HepG2 (cell line): ENCODE data around the gene PARN. TPM values are rescaled to one million over a fixed set of nuclear protein-coding genes. Genes with fewer than 3 reads are reported as not detected.
A peak's percentile ranks its signal among the peaks of the same experiment; 100 is the strongest.

Experiments
- ARNT2 ChIP-seq: sonication (generic); formaldehyde crosslinking; IDR thresholded peaks from 2 replicates; pipeline ENCODE4 v1.8.0; 2022; ENCODE audit warnings: mild to moderate bottlenecking, low read depth, missing genetic modification reagents, moderate library complexity
- ERF ChIP-seq: IDR thresholded peaks from 2 replicates; pipeline ENCODE4 v1.6.1; 2018; ENCODE audit warnings: missing biosample characterization, missing genetic modification reagents
- HNRNPH1 ChIP-seq: fragments of 200-400 bp; formaldehyde crosslinking; optimal IDR thresholded peaks from 2 replicates; pipeline ENCODE3; 2017; ENCODE audit warnings: mild to moderate bottlenecking, low read depth, low read length
- ISX ChIP-seq: sonication (generic); formaldehyde crosslinking; conservative IDR thresholded peaks from 2 replicates; pipeline ENCODE4 v1.5.0; 2020; ENCODE audit warnings: missing genetic modification reagents
- MAX ChIP-seq: IDR thresholded peaks from 2 replicates; pipeline ENCODE4 v1.6.1; 2012; ENCODE audit warnings: inconsistent platforms
- MEIS2 ChIP-seq: sonication (generic); formaldehyde crosslinking; IDR thresholded peaks from 2 replicates; pipeline ENCODE4 v1.9.0; 2021; ENCODE audit warnings: mild to moderate bottlenecking, missing genetic modification reagents
- PITX1 ChIP-seq: sonication (generic); formaldehyde crosslinking; IDR thresholded peaks from 2 replicates; pipeline ENCODE4 v1.5.1; 2020; ENCODE audit warnings: mild to moderate bottlenecking, missing genetic modification reagents
- ZBTB38 ChIP-seq: sonication (generic); formaldehyde crosslinking; IDR thresholded peaks from 2 replicates; pipeline ENCODE4 v1.5.1; 2020; ENCODE audit warnings: mild to moderate bottlenecking, missing genetic modification reagents
- ZBTB42 ChIP-seq: sonication (generic); formaldehyde crosslinking; IDR thresholded peaks from 2 replicates; pipeline ENCODE4 v1.5.0; 2020; ENCODE audit warnings: mild to moderate bottlenecking, missing genetic modification reagents
- ZNF101 ChIP-seq: sonication (generic); formaldehyde crosslinking; IDR thresholded peaks from 2 replicates; pipeline ENCODE4 v1.4.0; 2020; ENCODE audit warnings: mild to moderate bottlenecking, low read depth, missing genetic modification reagents, borderline replicate concordance
- ZNF331 ChIP-seq: sonication (generic); formaldehyde crosslinking; IDR thresholded peaks from 2 replicates; pipeline ENCODE4 v1.4.0; 2020; ENCODE audit warnings: missing genetic modification reagents
- ZNF367 ChIP-seq: sonication (generic); formaldehyde crosslinking; IDR thresholded peaks from 2 replicates; pipeline ENCODE4 v1.4.0; 2020; ENCODE audit warnings: missing genetic modification reagents, borderline replicate concordance
- ZNF800 ChIP-seq: sonication (generic); formaldehyde crosslinking; IDR thresholded peaks from 2 replicates; pipeline ENCODE4 v1.4.0; 2020; ENCODE audit warnings: missing genetic modification reagents
- polyA plus RNA-seq, 8 experiments: library from polyadenylated mRNA; depleted of rRNA in 3 of 8; stranded (reverse) in 7 of 8; unstranded in 1 of 8; fragments of >200 nt; fragmentation: Illumina TruSeq in 4 of 8; extraction: Trizol in 4 of 8; gene quantifications; 2 replicates each; pipeline versions ENCODE4 v1.2.1 to v1.2.3, GENCODE V29; 2011 to 2016; ENCODE audit warnings: low read depth in 4 of 8, missing spikeins in 1 of 8, mixed read lengths in 1 of 8; ENCODE audit not compliant: insufficient read depth in 1 of 8
- total RNA-seq, 5 experiments: library from RNA; depleted of rRNA; stranded (reverse); fragments of >200 nt; fragmentation: Illumina TruSeq; extraction: Trizol; gene quantifications; 2 replicates each; pipeline ENCODE4 v1.2.3, GENCODE V29; 2016; ENCODE audit warnings: low read depth in 1 of 5
- TF ChIP-seq, protein P1 (sequence below): IDR thresholded peaks from 2 replicates; pipeline ENCODE4 v1.6.1; 2016
- TF ChIP-seq, protein P2 (sequence below): sonication (generic); formaldehyde crosslinking; IDR thresholded peaks from 2 replicates; pipeline ENCODE4 v1.5.1; 2020; ENCODE audit warnings: mild to moderate bottlenecking, moderate library complexity, missing genetic modification reagents
- TF ChIP-seq, protein P3 (sequence below): IDR thresholded peaks from 2 replicates; pipeline ENCODE4 v1.6.1; 2016; ENCODE audit warnings: mild to moderate bottlenecking
- TF ChIP-seq, protein P4 (sequence below), 2 experiments: sonication (generic) in 1 of 2; formaldehyde crosslinking in 1 of 2; IDR thresholded peaks; 2 replicates each; pipeline versions ENCODE4 v1.4.0 to v1.6.1; 2018 to 2020; ENCODE audit warnings: missing genetic modification reagents in 2 of 2, borderline replicate concordance in 1 of 2, low read depth in 1 of 2, mild to moderate bottlenecking in 1 of 2, missing biosample characterization in 1 of 2
- TF ChIP-seq, protein P5 (sequence below): sonication (generic); formaldehyde crosslinking; IDR thresholded peaks from 2 replicates; pipeline ENCODE4 v1.5.0; 2020; ENCODE audit warnings: mild to moderate bottlenecking, missing genetic modification reagents, moderate library complexity

PARN gene
- total and polyA plus RNA-seq, 2 of the 13 experiments (the other 11 are each of a cell fraction or from before 2014, with no cell fraction given), result 13.3 to 47.6 TPM

DNA sequence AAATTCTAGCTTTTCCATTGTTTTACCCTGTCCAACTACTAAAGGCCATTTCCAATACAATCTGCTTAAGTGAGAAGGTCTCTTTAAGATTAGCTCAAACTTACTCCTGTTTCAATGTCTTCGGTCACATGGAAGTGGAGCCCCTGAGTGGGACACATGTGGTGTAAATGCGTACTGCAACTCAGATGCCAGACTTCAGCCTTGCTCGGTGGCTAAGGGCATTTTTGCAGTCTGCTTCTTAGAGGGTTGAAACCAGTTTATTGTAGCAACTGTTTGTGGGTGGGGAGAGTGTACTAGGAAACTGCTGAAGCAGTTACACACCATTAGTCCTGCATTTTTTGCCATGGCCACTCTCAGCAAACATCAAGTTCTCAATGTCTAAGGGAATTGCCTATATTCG lies 140.6 kb downstream of the PARN start (continued):
- TF ChIP-seq, protein P1, sequence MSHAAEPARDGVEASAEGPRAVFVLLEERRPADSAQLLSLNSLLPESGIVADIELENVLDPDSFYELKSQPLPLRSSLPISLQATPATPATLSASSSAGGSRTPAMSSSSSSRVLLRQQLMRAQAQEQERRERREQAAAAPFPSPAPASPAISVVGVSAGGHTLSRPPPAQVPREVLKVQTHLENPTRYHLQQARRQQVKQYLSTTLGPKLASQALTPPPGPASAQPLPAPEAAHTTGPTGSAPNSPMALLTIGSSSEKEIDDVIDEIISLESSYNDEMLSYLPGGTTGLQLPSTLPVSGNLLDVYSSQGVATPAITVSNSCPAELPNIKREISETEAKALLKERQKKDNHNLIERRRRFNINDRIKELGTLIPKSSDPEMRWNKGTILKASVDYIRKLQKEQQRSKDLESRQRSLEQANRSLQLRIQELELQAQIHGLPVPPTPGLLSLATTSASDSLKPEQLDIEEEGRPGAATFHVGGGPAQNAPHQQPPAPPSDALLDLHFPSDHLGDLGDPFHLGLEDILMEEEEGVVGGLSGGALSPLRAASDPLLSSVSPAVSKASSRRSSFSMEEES (CRISPR knock-in tag), result 0 out of 2 replicates have a peak, but pooled peaks have one; percentile 23
- TF ChIP-seq ZNF101 (CRISPR knock-in tag) (0 out of 2 replicates have a peak, but pooled peaks have one; percentile 44), HNRNPH1 (no peak), PITX1 (peak; percentile 31; the same call in 1 of the 2 replicates), ARNT2 (CRISPR knock-in tag) (no peak), ZBTB42 (CRISPR knock-in tag) (no peak), ZBTB38 (0 out of 2 replicates have a peak, but pooled peaks have one; percentile 39), ISX (CRISPR knock-in tag) (no peak), ZNF800 (0 out of 2 replicates have a peak, but pooled peaks have one; percentile 15), MAX (0 out of 2 replicates have a peak, but pooled peaks have one; percentile 26), MEIS2 (CRISPR knock-in tag) (no peak), ERF (0 out of 2 replicates have a peak, but pooled peaks have one; percentile 24), ZNF331 (CRISPR knock-in tag) (no peak), ZNF367 (CRISPR knock-in tag) (no peak)
- TF ChIP-seq, protein P2, sequence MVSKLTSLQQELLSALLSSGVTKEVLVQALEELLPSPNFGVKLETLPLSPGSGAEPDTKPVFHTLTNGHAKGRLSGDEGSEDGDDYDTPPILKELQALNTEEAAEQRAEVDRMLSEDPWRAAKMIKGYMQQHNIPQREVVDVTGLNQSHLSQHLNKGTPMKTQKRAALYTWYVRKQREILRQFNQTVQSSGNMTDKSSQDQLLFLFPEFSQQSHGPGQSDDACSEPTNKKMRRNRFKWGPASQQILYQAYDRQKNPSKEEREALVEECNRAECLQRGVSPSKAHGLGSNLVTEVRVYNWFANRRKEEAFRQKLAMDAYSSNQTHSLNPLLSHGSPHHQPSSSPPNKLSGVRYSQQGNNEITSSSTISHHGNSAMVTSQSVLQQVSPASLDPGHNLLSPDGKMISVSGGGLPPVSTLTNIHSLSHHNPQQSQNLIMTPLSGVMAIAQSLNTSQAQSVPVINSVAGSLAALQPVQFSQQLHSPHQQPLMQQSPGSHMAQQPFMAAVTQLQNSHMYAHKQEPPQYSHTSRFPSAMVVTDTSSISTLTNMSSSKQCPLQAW, result peak; percentile 26; the same call in 1 of the 2 replicates
- TF ChIP-seq, protein P3, sequence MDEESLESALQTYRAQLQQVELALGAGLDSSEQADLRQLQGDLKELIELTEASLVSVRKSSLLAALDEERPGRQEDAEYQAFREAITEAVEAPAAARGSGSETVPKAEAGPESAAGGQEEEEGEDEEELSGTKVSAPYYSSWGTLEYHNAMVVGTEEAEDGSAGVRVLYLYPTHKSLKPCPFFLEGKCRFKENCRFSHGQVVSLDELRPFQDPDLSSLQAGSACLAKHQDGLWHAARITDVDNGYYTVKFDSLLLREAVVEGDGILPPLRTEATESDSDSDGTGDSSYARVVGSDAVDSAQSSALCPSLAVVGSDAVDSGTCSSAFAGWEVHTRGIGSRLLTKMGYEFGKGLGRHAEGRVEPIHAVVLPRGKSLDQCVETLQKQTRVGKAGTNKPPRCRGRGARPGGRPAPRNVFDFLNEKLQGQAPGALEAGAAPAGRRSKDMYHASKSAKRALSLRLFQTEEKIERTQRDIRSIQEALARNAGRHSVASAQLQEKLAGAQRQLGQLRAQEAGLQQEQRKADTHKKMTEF (CRISPR knock-in tag), result no peak
- TF ChIP-seq, protein P4, sequence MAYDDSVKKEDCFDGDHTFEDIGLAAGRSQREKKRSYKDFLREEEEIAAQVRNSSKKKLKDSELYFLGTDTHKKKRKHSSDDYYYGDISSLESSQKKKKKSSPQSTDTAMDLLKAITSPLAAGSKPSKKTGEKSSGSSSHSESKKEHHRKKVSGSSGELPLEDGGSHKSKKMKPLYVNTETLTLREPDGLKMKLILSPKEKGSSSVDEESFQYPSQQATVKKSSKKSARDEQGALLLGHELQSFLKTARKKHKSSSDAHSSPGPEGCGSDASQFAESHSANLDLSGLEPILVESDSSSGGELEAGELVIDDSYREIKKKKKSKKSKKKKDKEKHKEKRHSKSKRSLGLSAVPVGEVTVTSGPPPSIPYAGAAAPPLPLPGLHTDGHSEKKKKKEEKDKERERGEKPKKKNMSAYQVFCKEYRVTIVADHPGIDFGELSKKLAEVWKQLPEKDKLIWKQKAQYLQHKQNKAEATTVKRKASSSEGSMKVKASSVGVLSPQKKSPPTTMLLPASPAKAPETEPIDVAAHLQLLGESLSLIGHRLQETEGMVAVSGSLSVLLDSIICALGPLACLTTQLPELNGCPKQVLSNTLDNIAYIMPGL (CRISPR knock-in tag; IDR thresholded peaks at IDR 0.05; ENCODE audit: borderline replicate concordance in 1 of 2, low read depth in 1 of 2), result no peak
- TF ChIP-seq, protein P5, sequence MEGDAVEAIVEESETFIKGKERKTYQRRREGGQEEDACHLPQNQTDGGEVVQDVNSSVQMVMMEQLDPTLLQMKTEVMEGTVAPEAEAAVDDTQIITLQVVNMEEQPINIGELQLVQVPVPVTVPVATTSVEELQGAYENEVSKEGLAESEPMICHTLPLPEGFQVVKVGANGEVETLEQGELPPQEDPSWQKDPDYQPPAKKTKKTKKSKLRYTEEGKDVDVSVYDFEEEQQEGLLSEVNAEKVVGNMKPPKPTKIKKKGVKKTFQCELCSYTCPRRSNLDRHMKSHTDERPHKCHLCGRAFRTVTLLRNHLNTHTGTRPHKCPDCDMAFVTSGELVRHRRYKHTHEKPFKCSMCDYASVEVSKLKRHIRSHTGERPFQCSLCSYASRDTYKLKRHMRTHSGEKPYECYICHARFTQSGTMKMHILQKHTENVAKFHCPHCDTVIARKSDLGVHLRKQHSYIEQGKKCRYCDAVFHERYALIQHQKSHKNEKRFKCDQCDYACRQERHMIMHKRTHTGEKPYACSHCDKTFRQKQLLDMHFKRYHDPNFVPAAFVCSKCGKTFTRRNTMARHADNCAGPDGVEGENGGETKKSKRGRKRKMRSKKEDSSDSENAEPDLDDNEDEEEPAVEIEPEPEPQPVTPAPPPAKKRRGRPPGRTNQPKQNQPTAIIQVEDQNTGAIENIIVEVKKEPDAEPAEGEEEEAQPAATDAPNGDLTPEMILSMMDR, result peak; percentile 28; the same call in 1 of the 2 replicates
